HG03432 (cell line): ENCODE measurements around the gene SYCP2L.
"Not testable (repeated sequence)": the region's sequence is repeated elsewhere in the genome, so short reads cannot be mapped to it uniquely, and the experiment has no call there.

Experiments used
- ATAC-seq: cut with Tn5 transposase; IDR thresholded peaks from one replicate; pipeline ENCODE4 v1.9.1; 2021; ENCODE audit warnings: mild to moderate bottlenecking, moderate library complexity; ENCODE audit not compliant: unreplicated experiment

Gene SYCP2L

GRCh38 chr6:10877871-10878270 lies 9.0 kb upstream of the SYCP2L start:
- ATAC-seq: no peak

GRCh38 chr6:10880366-10880765 lies 6.5 kb upstream of the SYCP2L start:
- no peak for ATAC-seq

- ATAC-seq: not testable (repeated sequence)
Observed at GRCh38 chr6:10882253-10882630, 4.6 kb upstream of the SYCP2L start.

GRCh38 chr6:10882657-10883171 lies 4.1 kb upstream of the SYCP2L start:
- no peak for ATAC-seq

- ATAC-seq: no peak
Observed at GRCh38 chr6:10883312-10884244, 3.3 kb upstream of the SYCP2L start.

GRCh38 chr6:10884245-10884972 lies 2.4 kb upstream of the SYCP2L start:
- ATAC-seq: no peak

- not testable (repeated sequence) for ATAC-seq
Observed at GRCh38 chr6:10886365-10886690, 524 bp upstream of the SYCP2L start.

- ATAC-seq: no peak
Observed at GRCh38 chr6:10890151-10890550, 3.3 kb downstream of the SYCP2L start.

GRCh38 chr6:10891960-10892359 lies 5.1 kb downstream of the SYCP2L start:
- no peak for ATAC-seq

GRCh38 chr6:10894958-10895357 lies 8.1 kb downstream of the SYCP2L start:
- ATAC-seq: no peak

GRCh38 chr6:10896691-10897090 lies 9.8 kb downstream of the SYCP2L start:
- no peak for ATAC-seq

GRCh38 chr6:10901770-10902169 lies 14.9 kb downstream of the SYCP2L start:
- peak; percentile 95 for ATAC-seq

GRCh38 chr6:10904015-10904414 lies 17.2 kb downstream of the SYCP2L start:
- ATAC-seq: no peak

- ATAC-seq: no peak
Observed at GRCh38 chr6:10908228-10908627, 21.4 kb downstream of the SYCP2L start.

GRCh38 chr6:10919520-10919919 lies 32.7 kb downstream of the SYCP2L start:
- ATAC-seq: not testable (repeated sequence)

GRCh38 chr6:10933126-10933525 lies 46.3 kb downstream of the SYCP2L start:
- no peak for ATAC-seq

- no peak for ATAC-seq
Observed at GRCh38 chr6:10939840-10940239, 53.0 kb downstream of the SYCP2L start.

GRCh38 chr6:10945845-10946244 lies 59.0 kb downstream of the SYCP2L start:
- ATAC-seq: no peak

- no peak for ATAC-seq
Observed at GRCh38 chr6:10947966-10948365, 61.1 kb downstream of the SYCP2L start.

- no peak for ATAC-seq
Observed at GRCh38 chr6:10949579-10950490, 63.0 kb downstream of the SYCP2L start.
